ENCODE data around the gene GPHN.

GPHN gene

DNA sequence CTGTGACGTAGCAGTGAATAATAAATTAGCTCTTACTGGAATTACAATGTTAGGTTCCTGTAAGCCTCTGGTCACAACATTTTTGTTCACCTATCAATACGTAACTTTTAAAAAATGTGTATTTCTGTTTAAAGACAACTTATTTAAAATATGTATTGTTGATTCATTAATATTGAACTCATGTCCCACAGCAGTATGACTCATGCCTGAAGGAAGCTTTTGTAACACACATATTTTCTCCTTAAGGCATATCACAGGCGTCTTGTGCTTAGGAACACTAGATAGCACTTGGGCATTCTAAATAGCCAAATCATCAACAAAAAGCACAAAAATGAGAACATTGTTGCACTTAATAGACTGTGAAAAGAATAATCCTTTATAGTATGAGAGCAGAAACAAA, 92.5 kb downstream of the GPHN start:
- DNase-seq (ENCODE audit: low spot score) = no peak

GRCh38 chr14:66601932-66602578, 94.1 kb downstream of the GPHN start:
- no peak for DNase-seq (ENCODE audit: low spot score)

- DNase-seq (ENCODE audit: low spot score) = no peak
Observed at GRCh38 chr14:66603945-66604344, 96.0 kb downstream of the GPHN start.

DNA sequence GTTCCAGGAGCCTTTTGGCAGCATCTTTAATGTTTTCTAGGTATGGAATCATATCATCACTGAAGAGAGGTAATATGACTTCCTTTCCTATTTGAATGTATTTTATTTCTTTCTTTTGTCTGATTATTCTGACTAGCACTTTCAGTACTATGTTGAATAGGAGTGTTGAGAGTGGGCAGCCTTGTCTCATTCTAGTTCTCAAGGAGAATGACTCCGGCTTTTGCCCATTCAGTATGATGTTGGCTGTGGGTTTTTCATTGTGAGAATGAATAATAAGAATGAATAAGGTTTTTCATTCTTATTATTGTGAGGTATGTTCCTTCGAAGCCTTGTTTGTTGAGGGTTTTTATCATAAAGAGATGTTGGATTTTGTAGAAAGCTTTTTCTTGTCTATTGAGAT, 98.9 kb downstream of the GPHN start:
- DNase-seq (ENCODE audit: low spot score) = no peak

GRCh38 chr14:66610154-66610563, 102.2 kb downstream of the GPHN start:
- no peak for DNase-seq (ENCODE audit: low spot score)

- DNase-seq (ENCODE audit: low spot score) = no peak
Observed at GRCh38 chr14:66613344-66613743, 105.4 kb downstream of the GPHN start.

GRCh38 chr14:66619952-66620351, 112.0 kb downstream of the GPHN start:
- no peak for DNase-seq (ENCODE audit: low spot score)

GRCh38 chr14:66623838-66624237, 115.9 kb downstream of the GPHN start:
- DNase-seq (ENCODE audit: low spot score) = no peak

GRCh38 chr14:66624336-66624937, 116.5 kb downstream of the GPHN start:
- DNase-seq (ENCODE audit: low spot score) = peak; percentile 77

DNA sequence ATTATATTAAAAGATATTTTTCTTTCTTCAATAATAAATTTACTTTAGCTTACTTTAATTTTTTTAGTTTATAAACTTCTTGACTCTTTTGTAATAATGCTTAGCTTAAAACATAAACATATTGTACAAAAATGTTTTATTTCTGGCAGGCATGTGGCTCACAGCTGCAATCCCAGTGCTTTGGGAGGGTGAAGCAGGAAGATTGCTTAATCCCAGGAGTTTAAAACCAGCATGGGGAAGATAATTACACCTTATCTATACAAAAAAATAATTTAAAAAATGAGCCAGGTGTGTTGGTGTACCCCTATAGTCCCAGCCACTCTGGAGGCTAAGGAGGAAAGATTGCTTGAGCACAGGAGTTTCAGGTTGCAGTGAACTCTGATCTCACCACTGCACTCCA, 120.7 kb downstream of the GPHN start:
- no peak for DNase-seq (ENCODE audit: low spot score)

GRCh38 chr14:66629499-66629898, 121.6 kb downstream of the GPHN start:
- no peak for DNase-seq (ENCODE audit: low spot score)

- DNase-seq (ENCODE audit: low spot score) = no peak
Observed at GRCh38 chr14:66634876-66635275, 126.9 kb downstream of the GPHN start.

- DNase-seq (ENCODE audit: low spot score) = no peak
Observed at GRCh38 chr14:66635435-66635834, 127.5 kb downstream of the GPHN start.

DNA sequence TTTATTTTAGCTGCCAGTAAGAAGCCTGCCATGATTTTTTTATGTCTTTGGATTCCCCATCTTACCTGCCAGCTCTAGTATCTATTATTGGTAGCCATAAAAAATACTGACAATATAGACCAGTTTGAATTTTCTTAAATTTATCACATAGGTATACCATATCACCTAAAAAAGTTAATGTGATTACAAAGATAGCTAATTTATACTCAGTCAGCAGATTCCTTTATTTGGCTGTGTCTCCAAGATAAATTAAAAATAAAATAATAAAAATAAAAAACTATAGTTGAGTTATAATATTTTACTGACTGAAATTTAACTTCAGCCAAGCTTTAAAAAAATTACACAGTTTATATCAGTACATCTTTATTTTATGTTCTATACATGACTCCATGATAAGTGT, 128.3 kb downstream of the GPHN start:
- DNase-seq (ENCODE audit: low spot score) = no peak

GRCh38 chr14:66638689-66639088, 130.7 kb downstream of the GPHN start:
- DNase-seq (ENCODE audit: low spot score) = no peak

GRCh38 chr14:66641861-66642635, 134.1 kb downstream of the GPHN start:
- DNase-seq (ENCODE audit: low spot score) = no peak

DNA sequence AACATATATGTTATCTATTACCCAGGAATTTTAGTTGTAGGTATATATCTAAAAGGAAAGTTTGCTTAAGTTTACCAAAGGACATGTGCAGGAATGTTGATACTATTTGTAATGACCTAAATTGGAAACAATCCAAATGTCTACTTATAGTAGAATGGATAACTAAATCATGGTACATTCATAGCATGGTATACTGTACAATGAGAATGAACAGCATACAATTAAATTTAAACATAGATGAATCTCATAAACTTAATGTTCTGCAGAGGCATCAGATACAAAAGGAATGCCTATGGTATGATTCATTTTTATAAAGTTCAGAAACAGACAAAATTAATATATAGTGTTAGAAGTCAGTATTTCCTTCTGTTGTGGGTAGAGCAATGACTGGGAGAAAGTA, 135.4 kb downstream of the GPHN start:
- no peak for DNase-seq (ENCODE audit: low spot score)

DNA sequence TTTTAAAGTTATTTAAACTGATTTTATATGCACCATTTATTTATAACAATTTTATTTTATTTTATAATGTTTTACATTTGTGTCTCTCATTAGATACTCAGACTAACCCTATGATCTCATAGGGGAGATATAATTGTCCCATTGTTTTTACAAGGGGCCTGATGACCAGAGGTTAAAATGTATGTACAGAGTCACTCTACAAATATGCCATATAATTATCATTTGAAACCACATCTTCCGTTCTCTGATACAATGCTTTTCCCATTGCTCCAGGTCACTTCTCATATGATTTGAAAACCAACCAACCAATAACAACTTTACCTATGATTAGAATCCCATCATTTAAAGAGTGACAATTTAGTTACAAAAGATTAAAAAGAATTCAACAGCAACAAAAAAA, 137.8 kb downstream of the GPHN start:
- DNase-seq (ENCODE audit: low spot score) = no peak

DNA sequence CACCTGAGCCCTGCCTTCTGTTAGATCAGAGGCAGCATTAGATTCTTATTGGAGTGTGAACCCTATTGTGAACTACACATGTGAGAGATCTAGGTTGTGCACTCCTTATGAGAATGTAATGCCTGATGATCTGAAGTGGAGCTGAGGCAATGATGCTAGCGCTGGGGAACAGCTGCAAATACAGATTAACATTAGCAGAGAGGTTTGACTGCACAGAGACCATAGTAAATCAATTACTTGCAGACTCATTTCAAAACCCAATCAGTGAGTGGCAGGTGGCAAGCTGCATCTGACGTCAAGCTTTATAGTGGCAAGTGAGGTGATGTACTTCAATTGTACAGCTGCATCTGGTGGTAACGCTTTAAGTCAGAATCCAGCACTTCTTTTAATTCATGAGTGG, 141.6 kb downstream of the GPHN start:
- DNase-seq (ENCODE audit: low spot score) = no peak

DNA sequence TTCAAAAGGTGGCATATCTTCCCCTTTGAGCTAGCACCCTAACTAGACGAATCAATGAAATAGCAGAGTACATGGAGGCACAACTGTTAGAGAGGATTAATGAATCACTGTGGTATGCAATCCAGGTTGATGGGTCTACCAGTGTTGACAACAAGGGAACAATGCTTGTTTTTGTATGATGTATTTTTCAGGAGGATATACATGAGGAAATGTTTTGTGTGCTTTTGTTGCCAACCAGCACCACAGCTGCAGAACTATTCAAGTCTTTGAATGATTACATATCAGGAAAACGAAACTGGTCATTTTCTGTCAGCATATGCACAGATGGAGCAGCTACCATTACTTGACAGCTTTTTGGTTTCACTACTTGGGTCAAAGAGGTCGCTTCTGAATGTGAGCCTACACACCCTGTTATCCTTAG, 142.6 kb downstream of the GPHN start:
- DNase-seq (ENCODE audit: low spot score) = no peak

DNA sequence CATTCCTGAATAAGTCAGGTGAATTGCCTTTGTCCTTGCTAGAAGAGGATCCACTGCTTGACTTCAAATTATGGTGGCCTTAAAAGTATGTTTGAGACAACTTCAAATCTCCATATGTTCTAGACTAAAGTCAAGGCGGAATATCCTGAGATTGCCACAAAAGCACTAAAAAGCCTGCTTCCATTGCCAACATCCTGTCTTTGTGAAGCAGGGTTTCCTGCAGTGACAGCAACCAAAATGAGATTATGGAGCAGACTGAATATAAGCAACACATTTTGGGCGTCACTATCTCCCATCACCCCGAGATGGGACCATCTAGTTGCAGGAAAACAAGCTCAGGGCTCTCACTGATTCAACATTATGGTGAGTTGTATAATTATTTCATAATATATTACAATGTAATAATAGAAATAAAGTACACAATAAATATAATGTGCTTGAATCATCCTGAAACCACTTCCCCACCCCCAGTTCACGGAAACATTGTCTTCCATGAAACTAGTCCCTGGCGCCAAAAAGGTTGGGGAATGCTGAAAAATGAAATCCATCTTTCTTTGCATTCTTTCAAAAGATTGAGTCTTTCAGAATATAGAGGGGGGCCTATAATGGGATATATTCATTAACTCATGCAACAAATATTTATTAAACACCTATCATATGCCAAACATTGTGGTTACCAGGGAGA, 143.7 kb downstream of the GPHN start:
- no peak for DNase-seq (ENCODE audit: low spot score)

DNA sequence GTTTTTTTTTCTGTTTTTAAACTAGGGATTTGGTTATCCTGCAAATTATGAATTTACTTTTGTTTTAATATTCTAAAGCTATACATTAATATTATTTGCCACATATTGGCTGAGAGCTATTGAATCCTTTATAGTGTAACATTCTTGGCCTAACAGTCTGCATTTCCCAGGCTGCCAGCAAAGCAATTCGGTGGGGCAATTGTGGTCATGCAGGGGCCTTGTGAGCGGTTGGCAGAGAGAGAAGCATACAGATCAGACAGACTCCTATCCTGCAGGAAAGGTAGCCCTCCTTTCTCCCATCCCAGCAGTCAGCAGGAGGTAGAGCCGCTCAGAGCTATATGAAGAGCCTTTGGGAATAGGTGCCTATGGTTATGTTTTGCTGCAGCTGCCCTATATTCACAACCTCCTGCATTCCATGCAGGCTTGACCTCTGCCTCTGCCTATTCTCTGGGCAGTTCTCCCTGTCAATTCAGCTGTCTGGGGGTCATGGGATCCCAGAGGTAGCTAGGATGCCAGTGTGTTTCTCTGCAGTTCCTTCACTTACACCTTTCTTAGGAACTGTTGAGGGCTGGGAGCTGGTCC, 144.7 kb downstream of the GPHN start:
- DNase-seq (ENCODE audit: low spot score) = no peak
